KOPT-K1 (cell line): Measurements from ENCODE around the gene EPS8L1.
"Not testable (repeated sequence)": the region's sequence is repeated elsewhere in the genome, so short reads cannot be mapped to it uniquely, and the experiment has no call there.

Source experiments
- H3K27ac ChIP-seq: fragments of 200-600 bp; sonication (generic); 2 replicates; pipeline ENCODE4 v1.5.1; 2016; ENCODE audit warnings: antibody characterized with exemption, mild to moderate bottlenecking, low read depth, low read length; ENCODE audit not compliant: poor library complexity, severe bottlenecking
- H3K36me3 ChIP-seq: fragments of 200-600 bp; sonication (generic); 2 replicates; pipeline ENCODE4 v1.5.1; 2017; ENCODE audit warnings: antibody characterized with exemption, mild to moderate bottlenecking, low read length, moderate library complexity; ENCODE audit not compliant: insufficient read depth
- H3K9me3 ChIP-seq: fragments of 200-600 bp; sonication (generic); 2 replicates; pipeline ENCODE4 v1.5.1; 2017; ENCODE audit warnings: antibody characterized with exemption, low read length, mild to moderate bottlenecking; ENCODE audit not compliant: insufficient read depth, poor library complexity, severe bottlenecking

Gene EPS8L1

DNA sequence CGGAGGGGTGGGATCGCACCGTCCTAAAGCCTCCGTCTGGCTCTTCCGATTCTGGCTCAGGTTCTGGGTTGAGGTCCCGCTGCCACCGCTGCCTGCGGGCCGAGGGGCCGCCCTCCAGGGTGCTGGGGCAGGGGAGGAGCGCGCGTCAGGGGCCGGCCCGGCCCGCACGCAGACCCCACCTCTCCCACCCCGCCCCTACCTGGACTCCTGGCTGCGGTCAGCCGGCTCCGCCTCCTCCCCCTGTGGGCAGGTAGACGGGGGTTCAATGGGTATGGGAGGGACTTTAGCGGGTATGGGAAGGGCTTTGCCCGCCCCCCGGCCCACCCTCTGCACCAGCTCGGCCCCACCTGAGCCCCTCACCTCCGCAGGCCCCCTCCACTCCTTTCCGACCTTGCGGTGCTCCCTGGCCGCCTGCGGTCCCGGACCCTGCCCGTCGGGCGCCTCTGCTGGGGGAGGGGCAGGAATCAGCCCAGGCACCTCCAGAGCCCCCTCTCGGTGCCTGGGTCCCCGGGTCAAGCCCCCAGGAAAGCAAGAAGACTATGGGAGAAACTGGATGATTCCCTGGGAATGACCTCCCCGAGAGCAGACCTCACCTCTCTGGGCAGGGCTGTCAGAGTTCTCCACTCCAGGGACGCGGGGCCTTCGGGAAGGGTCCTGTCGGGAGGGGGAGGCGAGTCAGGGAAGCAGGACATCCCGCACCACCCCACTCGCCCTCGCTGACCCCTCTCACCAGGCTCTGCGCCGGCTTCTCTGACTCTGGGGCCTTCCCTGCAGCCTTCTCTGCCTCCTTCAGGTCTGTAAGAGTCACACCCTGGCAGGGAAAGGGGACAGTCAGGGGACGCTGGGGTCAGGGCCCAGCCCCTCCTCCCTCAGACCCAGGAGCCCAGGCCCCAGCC, 17.0 kb downstream of the EPS8L1 start:
- Histone ChIP-seq H3K36me3 (peaks cover 48% of the 10 kb centered on the region; the same call in 1 of the 2 replicates), H3K27ac (no peak overlapping the region), H3K9me3 (no peaks in the 10 kb centered on the region)

DNA sequence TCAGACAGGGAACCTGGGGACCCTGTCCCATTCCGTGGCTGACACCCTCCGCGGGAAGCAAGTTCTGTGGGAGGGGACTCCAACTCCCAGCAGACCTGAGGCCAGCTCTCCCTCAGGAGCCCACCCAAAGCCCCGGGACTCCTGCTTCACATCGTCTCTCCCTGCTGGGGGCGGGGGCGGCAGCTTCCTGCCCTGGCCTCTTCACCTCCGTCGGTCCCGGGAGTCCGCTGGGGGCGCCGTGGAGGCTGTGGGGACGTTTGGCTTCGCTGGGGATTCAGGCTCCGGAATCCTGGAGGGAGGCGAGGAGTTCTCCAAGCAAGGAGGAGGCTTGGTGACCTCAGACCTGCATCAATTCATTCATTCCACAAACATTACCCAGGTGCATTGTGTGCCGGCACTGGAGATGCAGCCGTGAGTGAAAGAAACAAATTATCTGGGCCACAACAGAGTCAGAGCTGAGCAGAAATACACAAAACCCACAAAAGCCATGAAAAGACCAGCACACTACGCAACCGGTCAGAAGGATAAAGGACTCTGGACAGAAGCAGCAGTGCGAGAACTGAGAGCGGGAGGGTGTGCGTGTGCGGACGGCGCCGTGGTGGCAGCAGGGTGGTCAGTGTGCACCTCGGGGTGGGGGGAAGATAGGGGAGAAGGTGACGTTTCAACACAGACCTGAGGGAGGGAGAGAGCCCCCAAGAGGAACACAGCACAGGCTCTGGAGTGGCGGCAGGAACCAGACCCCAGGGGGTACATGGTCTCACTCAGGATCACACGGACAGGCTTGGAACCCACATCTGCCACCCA, 19.0 kb downstream of the EPS8L1 start:
- no peak overlapping the region for H3K27ac ChIP-seq
- H3K36me3 ChIP-seq: peaks cover 57% of the 10 kb centered on the region; the same call in 1 of the 2 replicates
- H3K9me3 ChIP-seq: no peaks in the 10 kb centered on the region

DNA sequence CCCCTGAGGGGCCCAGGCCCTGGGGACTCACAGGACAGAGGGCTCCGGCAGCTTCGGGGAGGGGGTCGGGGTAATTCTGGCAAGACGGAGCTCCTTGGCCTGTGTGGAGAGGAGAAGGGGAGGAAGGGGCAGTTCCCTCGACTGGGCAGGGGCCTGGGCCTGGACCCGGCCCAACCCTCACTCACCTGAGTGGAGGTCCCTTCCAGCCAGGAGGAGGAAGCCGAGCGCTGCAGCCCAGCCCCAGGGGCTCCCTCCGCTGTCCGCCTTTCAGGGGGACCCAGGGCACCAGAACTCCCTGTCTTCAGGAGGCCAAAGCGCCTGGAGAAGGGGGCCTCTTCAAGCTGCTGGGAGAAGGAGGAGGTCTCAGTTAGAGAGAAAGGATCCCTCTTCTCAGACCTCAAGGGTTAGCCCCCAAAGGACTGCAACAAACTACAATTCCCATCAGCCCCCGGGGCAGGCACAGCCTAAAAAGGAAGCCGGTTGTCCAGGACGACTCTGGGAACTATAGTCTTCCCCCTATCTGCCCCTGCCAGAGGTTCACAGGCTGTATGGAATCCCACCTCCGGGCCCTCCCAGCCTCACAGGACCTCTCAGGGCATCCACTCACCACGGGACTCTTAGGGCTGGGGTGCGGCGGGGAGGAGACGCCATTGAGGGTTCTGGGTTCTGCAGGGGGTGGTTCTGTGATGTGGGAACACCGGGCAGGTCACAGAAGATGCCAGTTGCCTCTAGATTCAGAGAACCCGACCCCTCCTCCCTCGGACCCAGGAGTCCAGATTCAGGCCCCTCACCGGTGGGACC, 19.8 kb downstream of the EPS8L1 start:
- H3K9me3 ChIP-seq: no peaks in the 10 kb centered on the region
- no peak overlapping the region for H3K27ac ChIP-seq
- H3K36me3 ChIP-seq: peaks cover 57% of the 10 kb centered on the region; the same call in 1 of the 2 replicates

DNA sequence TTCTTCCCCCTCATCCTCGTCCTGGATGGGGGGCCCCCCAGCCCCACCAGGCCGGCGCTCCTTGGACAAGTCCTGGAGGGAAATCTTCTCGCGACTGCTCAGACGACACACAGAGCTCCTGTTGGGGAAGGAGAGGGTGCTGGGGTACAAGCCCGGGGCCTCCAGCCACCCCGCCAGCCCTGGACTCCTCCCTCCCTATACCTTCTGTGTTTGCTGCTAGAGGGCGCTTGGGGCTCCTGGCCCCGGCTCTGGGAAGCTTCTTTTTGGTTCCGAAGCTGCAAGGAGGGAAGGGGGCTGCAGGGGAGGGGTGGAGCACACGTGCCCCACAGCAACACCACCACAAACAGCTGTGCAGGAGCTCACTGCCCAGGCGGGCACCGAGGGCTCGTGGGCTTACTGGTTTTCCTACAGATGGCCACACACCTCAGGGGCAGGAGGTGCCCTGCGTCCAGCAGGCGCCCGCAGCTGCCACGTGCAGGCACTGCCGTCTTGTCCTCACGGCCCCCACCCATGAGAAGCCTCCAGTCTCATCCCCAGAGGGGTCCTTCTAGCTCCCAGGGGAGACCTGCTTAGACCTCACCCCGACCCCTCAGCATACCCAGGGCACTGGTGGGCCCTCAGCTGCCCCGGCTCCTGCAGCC, 20.5 kb downstream of the EPS8L1 start:
- no peaks in the 10 kb centered on the region for H3K9me3 ChIP-seq
- no peak overlapping the region for H3K27ac ChIP-seq
- H3K36me3 ChIP-seq: peaks cover 53% of the 10 kb centered on the region; the same call in 1 of the 2 replicates

DNA sequence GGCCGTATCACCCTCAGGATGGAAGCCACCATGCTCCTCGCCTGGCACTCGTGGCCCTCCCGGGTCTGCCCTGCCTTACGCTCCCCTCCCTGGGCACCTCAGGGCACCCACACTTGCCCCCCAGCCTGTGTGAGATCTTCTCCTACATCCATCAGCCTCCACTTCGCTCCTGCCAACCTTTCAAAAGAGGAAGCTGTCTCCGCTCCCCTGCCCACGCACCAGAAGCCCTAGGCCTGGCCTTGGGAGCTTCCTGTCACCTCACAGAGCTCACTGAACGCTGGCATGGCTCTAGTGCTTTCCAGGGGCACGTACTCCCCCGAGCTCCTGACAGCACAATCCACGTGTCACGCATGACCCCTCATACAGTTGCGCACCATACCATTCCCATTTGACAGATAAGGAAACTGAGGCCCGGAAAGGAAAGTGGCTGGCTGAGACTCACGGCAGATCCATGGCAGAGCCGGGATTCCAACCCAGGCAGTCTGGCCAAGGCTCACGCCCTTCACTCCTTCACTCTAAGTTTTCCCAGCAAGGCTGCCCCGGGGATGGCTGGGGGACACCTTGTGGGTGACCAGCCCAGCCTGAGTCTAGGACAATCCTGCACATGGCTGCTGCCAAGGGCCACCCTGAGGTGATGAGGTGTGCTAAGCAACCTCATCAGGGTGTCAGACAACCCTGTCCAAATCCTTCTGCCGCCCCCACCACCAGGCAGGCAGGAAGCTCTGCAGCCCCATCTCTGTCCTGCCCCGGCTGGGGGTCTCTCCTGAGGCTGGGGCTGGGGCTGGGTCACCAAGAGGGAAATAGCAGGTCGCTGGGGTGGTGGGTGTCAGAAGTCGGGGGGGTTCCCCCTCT, 22.4 kb downstream of the EPS8L1 start:
- peaks cover 3% of the 10 kb centered on the region for H3K9me3 ChIP-seq
- H3K36me3 ChIP-seq: peaks cover 61% of the 10 kb centered on the region
- no peak overlapping the region for H3K27ac ChIP-seq

DNA sequence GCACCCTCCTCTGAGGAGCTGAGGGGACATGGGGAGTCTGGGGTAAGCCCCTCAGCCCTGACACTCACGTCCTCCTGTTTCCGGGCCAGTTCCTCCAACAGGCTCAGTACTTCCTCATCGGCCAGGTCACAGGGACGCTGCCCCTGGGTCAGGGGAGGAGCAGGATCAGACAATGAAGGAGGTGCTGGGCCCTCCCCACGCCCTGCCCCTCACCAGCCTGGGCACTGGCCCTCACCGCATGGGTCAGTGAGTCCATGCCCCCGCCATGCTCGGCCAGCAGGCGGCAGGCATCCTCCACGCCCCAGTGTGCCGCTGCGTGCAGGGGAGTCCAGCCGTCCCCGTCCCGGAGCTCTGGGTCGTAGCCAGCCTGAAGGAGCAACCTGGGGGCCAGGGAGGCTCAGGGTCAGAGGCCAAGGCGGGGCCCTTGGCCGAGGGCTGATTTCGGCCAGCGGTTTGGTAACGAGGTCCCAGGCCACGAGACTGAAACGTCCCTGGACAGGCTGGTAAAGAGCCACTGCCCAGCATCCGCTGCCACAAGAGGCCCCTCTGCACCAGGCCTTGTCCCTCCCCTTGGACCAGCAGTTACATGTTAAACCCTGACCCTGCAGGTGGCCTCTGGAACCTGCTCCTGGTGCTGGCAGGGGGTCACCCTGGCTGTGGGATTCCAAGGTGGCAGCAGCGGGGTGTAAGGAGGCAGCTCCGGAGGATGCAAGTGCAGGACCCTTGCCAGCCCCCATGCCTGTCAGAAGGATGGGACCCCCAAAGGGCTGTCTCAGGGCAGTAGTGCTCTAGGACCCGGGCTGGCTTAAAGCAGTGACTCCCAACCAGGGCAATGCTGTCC, 23.3 kb downstream of the EPS8L1 start:
- Histone ChIP-seq H3K27ac (no peak overlapping the region), H3K36me3 (peaks cover 69% of the 10 kb centered on the region), H3K9me3 (peaks cover 8% of the 10 kb centered on the region)

DNA sequence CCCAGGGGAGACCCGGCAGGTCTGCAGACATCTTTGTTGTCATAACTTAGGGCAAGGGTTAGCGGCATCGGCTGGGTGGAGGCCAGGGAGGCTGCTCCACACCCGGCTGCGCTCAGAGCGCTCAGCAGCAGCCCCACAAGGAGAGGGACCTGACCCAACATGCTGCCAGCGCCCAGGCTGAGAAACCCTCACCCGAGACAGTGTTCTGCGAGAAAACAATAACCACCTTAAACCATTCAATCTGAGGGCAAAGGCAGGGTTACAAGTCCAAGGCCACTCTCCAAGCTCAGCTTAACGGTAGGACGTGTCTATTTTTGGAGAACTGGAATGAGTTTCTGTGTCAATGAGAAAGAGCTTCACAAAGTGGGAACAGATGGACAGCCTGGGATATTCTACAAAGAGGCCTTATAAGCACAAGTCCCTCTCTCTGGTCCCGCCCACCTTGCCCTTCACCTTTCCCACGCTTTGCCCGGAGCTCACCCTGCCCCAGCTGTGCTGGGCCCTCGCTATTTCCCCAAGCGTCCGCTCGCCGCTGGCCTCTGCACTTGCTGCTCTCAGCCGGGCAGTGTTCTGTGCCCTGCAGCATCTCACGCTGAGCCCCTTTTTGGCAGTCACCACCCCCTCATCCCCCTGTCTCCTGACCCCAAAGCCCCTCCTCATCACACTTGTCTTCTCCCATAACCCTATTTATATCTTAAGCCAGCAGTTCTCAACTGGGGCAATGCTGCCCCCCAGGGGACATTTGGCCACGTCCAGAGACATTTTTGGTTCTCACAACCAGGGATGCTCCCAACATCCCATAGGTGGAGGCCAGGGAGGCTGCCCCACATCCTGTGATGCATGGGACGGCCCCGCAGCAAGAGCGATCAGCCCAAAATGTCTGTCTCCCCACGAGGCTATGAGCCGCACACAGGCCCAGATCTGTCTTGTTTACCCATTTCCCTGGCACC, 24.2 kb downstream of the EPS8L1 start:
- Histone ChIP-seq H3K36me3 (peaks cover 61% of the 10 kb centered on the region), H3K9me3 (peaks cover 8% of the 10 kb centered on the region), H3K27ac (no peak overlapping the region)

DNA sequence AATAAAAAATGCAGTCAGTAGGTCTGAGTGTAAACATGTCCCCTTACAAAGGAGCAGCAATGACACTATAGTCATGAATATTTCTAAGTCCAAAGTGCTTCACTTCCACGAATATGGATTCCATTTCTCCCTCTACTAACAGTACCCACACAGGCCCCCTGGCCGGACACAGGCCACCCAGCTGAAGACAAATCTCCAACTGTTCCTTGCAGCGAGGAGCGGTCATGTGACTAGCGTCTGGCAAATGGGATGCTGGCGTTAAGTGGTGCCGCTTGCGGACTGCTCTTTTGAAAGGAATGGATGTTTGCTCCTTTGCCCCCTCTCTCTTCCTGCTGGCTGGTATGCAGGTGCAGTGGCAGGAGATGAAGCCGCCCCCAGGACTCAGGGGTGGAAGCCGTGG, 25.6 kb downstream of the EPS8L1 start:
- Histone ChIP-seq H3K9me3 (peaks cover 8% of the 10 kb centered on the region), H3K36me3 (peaks cover 55% of the 10 kb centered on the region), H3K27ac (no peak overlapping the region)

DNA sequence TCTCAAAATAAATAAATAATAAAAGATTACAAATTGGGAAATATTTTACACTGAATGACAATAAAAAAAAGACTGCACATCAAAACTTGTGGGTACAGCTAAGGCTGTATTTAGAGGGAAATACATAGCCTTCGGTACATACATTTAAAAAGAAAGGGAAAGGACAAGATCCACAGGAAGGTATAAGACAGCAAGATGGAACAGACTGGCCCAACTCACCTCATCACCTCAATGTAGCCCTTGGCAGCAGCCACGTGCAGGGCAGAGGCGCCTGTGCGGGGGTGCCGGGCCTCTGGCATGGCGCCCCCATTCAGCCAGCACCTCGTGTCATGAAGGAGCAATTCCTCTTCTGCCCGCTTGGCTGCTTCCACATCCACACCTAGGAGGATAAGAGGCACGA, 27.5 kb downstream of the EPS8L1 start:
- Histone ChIP-seq H3K27ac (no peak overlapping the region), H3K9me3 (peaks cover 8% of the 10 kb centered on the region), H3K36me3 (peaks cover 62% of the 10 kb centered on the region)

DNA sequence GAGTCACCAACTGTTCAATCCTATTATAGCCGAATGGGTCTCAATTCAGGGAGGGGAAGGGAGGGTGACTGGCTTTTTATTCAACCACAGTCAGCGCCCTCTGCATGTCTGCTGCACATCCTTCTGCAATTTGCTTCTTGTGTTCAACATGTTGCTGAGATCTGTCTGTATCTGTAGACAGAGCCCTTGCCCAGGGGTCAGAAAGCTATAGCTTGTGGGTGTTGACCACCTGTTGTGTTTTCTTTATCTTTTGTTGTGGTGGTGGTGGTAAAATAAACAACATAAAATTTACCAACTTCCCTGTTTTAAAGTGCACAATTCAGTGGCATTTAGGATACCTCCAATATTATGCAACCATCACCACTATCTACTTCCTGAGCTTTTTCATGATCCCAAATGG, 29.6 kb downstream of the EPS8L1 start:
- peaks cover 61% of the 10 kb centered on the region for H3K36me3 ChIP-seq

DNA sequence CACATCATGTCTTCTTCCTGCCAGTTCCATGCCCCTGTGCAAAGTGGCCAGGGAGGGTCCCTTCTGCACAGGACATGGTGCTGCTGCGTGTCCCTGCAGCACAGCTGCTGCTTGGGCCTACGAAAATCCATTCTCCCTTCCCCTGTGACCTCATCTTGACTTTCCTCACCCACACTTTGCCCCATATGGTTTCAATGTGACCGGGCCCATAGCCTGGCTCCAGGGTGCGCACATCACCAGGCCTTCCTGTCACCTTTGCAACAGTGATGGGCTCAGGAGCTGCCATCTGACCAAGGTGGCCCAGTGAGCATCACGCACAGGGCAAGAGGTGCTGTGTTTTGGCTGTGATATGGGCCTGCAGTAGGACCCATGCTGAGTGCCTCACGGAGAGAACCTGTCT, 30.9 kb downstream of the EPS8L1 start:
- H3K27ac ChIP-seq: no peak overlapping the region

More for the DNA sequence above, 29.6 kb downstream of the EPS8L1 start:
- Histone ChIP-seq H3K27ac (no peak overlapping the region), H3K9me3 (peaks cover 8% of the 10 kb centered on the region)

DNA sequence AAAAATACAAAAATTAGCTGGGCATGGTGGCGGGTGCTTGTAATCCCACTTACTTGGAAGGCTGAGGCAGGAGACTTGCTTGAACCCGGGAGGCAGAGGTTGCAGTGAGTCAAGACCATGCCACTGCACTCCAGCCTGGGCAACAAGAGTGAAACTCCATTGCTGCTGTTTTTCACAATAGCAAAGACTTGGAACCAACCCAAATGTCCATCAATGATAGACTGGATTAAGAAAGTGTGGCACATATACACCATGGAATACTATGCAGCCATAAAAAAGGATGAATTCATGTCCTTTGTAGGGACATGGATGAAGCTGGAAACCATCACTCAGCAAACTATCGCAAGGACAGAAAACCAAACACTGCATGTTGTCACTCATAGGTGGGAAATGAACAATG, 31.6 kb downstream of the EPS8L1 start:
- H3K9me3 ChIP-seq, H3K27ac ChIP-seq: not testable (repeated sequence)
- peaks cover 66% of the 10 kb centered on the region for H3K36me3 ChIP-seq

More for the DNA sequence above, 30.9 kb downstream of the EPS8L1 start:
- Histone ChIP-seq H3K9me3 (peaks cover 8% of the 10 kb centered on the region), H3K36me3 (peaks cover 67% of the 10 kb centered on the region)
